Astrocyte (in vitro differentiated cells and primary cell): ENCODE data around the gene RDH5.

Experiments
- EZH2 ChIP-seq: IDR thresholded peaks from 2 replicates; pipeline ENCODE4 v1.6.1; 2012; ENCODE audit warnings: mild to moderate bottlenecking, low read length, inconsistent platforms; ENCODE audit not compliant: insufficient read depth
- TF ChIP-seq, protein P1 (sequence below): IDR thresholded peaks from 2 replicates; pipeline ENCODE4 v1.5.1; 2011; ENCODE audit warnings: low read depth, mild to moderate bottlenecking, inconsistent platforms, low read length, moderate library complexity; ENCODE audit not compliant: insufficient read depth

GRCh38 chr12:55743406-55744339 is 23.5 kb downstream of the RDH5 start:
- TF ChIP-seq, protein P1, sequence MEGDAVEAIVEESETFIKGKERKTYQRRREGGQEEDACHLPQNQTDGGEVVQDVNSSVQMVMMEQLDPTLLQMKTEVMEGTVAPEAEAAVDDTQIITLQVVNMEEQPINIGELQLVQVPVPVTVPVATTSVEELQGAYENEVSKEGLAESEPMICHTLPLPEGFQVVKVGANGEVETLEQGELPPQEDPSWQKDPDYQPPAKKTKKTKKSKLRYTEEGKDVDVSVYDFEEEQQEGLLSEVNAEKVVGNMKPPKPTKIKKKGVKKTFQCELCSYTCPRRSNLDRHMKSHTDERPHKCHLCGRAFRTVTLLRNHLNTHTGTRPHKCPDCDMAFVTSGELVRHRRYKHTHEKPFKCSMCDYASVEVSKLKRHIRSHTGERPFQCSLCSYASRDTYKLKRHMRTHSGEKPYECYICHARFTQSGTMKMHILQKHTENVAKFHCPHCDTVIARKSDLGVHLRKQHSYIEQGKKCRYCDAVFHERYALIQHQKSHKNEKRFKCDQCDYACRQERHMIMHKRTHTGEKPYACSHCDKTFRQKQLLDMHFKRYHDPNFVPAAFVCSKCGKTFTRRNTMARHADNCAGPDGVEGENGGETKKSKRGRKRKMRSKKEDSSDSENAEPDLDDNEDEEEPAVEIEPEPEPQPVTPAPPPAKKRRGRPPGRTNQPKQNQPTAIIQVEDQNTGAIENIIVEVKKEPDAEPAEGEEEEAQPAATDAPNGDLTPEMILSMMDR, result no peak
- TF ChIP-seq EZH2, result no peak
